GM11168 (cell line): Measurements from ENCODE around the gene CCDC192.

ENCODE experiments used
- in situ Hi-C: fragments of 300-500 bp; cut with MboI; formaldehyde crosslinking; loops from one replicate; pipeline ENCODE4 v1.12.0; 2022; ENCODE audit warnings: low sequenced_read_pairs; ENCODE audit not compliant: unreplicated experiment

Gene CCDC192

GRCh38 chr5:127936439-127936972 is 233.3 kb downstream of the CCDC192 start:
- in situ Hi-C loops: no loop called here

GRCh38 chr5:127938746-127939145 is 235.6 kb downstream of the CCDC192 start:
- in situ Hi-C loops: no loop called here

GRCh38 chr5:127940854-127941253 is 237.7 kb downstream of the CCDC192 start:
- in situ Hi-C loops: no loop called here

GRCh38 chr5:127941646-127942045 is 238.5 kb downstream of the CCDC192 start:
- in situ Hi-C loops: no loop called here

DNA sequence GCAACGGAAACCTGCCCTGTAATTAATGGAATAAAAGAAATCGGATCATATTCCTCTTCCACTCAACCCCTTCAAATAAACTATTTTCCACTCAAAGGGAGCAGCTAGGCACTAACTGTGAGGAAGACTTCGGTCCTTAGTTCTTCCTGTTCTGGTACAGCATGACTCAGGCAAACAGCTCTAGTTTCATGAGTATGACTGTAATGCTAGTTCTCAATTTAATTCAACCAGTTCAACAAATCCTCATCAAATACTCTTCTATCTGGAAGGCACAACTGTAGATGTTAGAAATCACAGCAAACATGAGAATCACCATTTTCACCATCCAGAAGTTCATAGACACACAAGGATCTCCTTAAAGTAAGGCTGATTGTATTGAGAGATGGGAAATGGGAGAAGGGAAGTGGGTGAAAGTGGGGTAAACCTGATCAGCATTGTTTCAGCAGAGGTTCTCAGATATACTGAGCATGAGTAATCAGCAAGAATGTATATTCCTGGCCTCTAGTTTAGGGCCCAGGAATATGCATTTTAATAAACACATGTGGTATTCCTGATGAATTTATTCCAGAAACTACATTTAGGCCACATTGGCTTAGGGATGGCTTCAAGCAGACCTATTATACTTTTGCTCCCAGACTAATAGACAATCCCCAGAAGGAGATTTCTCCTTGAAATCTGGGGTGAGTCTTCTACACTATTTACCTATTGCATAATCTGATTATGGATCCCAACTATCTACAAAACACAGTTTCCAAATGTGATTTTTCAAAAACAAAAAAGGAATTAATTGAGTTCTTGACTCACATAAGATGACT is 239.3 kb downstream of the CCDC192 start:
- in situ Hi-C loops: no loop called here

- in situ Hi-C loops: no loop called here
These were observed 239.8 kb downstream of the CCDC192 start for GRCh38 chr5:127943061-127943371.

GRCh38 chr5:127944125-127944524 is 240.9 kb downstream of the CCDC192 start:
- in situ Hi-C loops: no loop called here

DNA sequence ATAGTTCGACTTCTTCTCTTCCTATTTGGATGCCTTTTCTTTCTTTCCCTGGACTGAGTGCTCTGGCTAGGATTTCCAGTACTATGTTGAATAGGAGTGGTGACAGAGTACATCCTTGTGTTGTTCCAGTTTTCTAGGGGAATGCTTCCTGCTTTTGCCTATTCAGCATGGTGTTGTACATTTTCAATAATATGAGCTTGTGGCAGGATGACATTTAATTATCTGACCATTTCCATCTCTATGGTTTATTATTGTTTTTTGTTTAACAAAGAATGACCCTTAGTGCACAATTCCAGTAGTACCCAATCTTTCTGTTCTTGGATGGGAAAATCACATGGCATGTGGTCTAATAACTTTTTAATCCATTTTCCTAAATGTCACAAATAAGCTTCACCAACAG is 244.8 kb downstream of the CCDC192 start:
- in situ Hi-C loops: no loop called here

DNA sequence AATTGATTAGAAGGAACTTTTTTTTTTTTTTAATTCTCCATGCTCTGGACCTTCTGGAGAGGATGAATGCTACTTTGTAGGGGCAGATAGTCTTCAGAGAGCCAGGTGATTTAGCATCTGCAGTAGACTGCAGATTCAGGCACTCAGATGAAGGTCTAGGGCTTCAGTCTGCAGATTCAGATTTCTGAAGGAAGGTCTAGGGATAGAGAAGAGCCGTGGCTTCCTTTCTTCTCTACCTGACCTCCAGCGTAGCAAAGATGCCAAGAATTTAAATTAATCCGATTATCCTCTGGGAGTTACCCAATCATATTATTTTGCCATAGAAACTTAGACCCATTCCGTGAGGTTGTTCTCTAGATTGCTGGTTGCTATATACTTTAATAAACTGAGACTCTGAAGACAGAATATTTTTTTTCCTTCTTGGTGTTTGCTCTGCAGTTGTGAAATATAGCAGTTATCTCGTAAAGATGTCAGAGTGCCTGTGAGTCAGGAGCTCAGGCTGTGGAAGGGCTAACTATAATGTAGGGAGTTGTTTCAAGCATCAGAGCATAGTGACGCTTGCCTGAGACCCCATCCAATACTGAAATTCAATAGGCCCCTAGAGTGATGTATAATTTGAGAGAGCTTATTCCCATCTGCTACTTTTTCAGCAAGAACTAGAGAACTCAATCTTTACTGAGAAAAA is 247.7 kb downstream of the CCDC192 start:
- in situ Hi-C loops: no loop called here

DNA sequence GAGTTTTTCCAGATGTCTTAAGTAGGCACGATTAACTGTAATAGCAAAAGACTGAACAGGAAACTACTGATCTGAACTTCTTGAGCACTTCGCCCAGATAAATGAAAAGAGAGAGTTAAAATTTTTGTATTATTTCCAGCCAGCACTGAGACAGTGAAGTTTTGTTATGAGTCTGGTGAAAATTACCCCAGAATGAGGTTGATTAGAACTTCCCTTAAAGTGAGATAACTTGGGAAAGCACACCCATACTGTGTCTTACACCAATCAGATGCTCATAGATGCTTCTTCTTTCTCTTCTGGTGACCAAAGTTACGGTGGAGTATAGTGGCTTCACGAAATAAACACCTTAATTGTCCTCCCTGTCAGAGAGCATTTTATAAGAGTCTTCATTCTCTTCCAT is 248.6 kb downstream of the CCDC192 start:
- in situ Hi-C loops: no loop called here

GRCh38 chr5:127957183-127957582 is 254.0 kb downstream of the CCDC192 start:
- in situ Hi-C loops: no loop called here

- in situ Hi-C loops: no loop called here
These were observed 254.6 kb downstream of the CCDC192 start for GRCh38 chr5:127957701-127958239.

- in situ Hi-C loops: no loop called here
These were observed 255.3 kb downstream of the CCDC192 start for GRCh38 chr5:127958421-127959011.

DNA sequence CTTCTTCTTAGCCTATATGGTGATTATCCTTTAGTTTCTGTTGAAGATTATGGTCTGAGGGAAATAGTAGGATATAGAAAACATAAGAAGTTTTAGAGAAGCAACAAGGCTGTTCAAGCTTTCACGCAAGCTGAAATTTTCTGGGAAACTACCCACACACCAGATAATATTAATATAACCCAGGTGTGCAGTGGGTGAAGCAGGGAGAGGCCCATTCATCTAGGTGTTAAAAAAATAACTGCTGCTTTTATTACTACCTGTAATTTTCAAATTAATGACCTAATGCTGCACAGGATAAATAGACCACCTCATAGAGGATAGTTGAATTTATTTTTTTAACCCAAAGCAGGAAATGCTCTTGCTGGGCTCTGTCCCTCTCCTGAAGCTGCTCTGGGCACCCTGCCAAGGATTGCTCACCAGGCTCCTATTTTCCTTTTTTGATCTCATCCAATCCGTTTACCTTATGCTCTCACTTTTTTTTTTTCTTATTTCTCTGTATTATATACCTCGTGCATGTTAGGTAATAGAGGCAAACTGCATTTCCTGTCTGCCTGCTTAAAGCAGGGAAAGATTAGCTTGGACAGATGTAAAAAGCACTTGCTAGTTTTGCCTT is 256.1 kb downstream of the CCDC192 start:
- in situ Hi-C loops: no loop called here

- in situ Hi-C loops: no loop called here
These were observed 257.1 kb downstream of the CCDC192 start for GRCh38 chr5:127960270-127960691.

GRCh38 chr5:127961006-127961762 is 258.0 kb downstream of the CCDC192 start:
- in situ Hi-C loops: no loop called here

- in situ Hi-C loops: no loop called here
These were observed 258.6 kb downstream of the CCDC192 start for GRCh38 chr5:127961763-127962145.

DNA sequence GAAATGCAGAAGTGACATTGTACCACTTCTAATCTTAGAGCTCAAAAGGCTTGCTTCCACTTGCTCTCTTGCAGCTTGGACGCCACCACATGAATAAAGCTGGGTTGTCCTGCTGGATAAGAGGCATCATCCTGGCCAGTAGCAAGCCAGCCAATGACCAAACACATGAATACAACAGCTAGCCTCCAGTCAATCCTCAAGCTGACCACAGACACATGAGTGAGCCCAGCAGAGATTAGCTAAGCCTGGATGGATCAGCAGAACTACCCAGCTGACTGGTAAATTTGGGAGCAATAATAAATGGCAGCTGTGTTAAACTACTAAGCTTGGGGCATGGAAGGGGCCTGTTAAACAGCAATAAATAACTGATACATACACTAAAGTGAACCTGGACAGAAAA is 259.3 kb downstream of the CCDC192 start:
- in situ Hi-C loops: no loop called here

- in situ Hi-C loops: no loop called here
These were observed 260.0 kb downstream of the CCDC192 start for GRCh38 chr5:127963233-127963632.

GRCh38 chr5:127963931-127964330 is 260.7 kb downstream of the CCDC192 start:
- in situ Hi-C loops: no loop called here
